Body of pancreas (tissue), 4 donors: Measurements from ENCODE around the gene STK39. TPM values are rescaled to one million over a fixed set of nuclear protein-coding genes. Genes with fewer than 3 reads are reported as not detected.
"Not testable (repeated sequence)": the region's sequence is repeated elsewhere in the genome, so short reads cannot be mapped to it uniquely, and the experiment has no call there.

Experiments
- ATAC-seq: fragments of 150-250 bp; one replicate; pipeline ENCODE4 v1.9.1; 2016
- DNase-seq, 4 donors: peaks; one replicate each; pipeline ENCODE4 v3.0.0-alpha.2; 2019
- H3K27ac ChIP-seq, 4 donors: fragments of 200-600 bp; sonication (generic); 1 replicate in 3 of 4; 2 replicates in 1 of 4; pipeline versions ENCODE4 v1.5.1 to v1.6.1; 2016 to 2019; ENCODE audit warnings: mild to moderate bottlenecking in 1 of 4, mixed read lengths in 1 of 4, moderate library complexity in 1 of 4
- H3K27me3 ChIP-seq, 2 donors: fragments of 200-600 bp; sonication (generic); one replicate each; pipeline ENCODE4 v1.6.0; 2016; ENCODE audit warnings: mild to moderate bottlenecking in 1 of 2
- H3K36me3 ChIP-seq, 2 donors: fragments of 200-600 bp; sonication (generic); replicated peaks in 1 of 2; 2 replicates each; pipeline ENCODE4 v1.5.1; 2016; ENCODE audit warnings: low read depth in 2 of 2; ENCODE audit not compliant: insufficient read depth in 1 of 2
- H3K4me1 ChIP-seq: fragments of 200-600 bp; sonication (generic); one replicate; pipeline ENCODE4 v1.6.0; 2016
- H3K4me3 ChIP-seq, 2 donors: fragments of 200-600 bp; sonication (generic); 1 replicate in 1 of 2; 2 replicates in 1 of 2; pipeline ENCODE4 v1.5.1; 2016 to 2019
- H3K9me3 ChIP-seq, 3 donors: fragments of 200-600 bp; sonication (generic); 1 replicate in 2 of 3; 2 replicates in 1 of 3; pipeline ENCODE4 v1.5.1; 2016
- CTCF ChIP-seq, 7 experiments: fragments of 450-650 bp in 4 of 7; fragments of 200-600 bp in 3 of 7; sonication (generic) in 3 of 7; IDR thresholded peaks; one replicate each; pipeline ENCODE4 v1.5.1; 2016 to 2019; ENCODE audit warnings: antibody characterized with exemption in 7 of 7
- POLR2A ChIP-seq, 3 donors: fragments of 450-650 bp; IDR thresholded peaks; one replicate each; pipeline ENCODE4 v1.6.1; 2016; ENCODE audit warnings: antibody characterized with exemption in 3 of 3, mild to moderate bottlenecking in 2 of 3
- WGBS, 2 donors: methylation state at CpG; one replicate each; pipeline ENCODE4 v1.1.5; 2017; 5-methylcytosine and 5-hydroxymethylcytosine counted together
- intact Hi-C: fragments of 100-400 bp; cut with DNase I; formaldehyde crosslinking; loops from one replicate; pipeline ENCODE4 v1.15.1; 2023
- total RNA-seq, 2 donors: library from RNA; depleted of rRNA; stranded (reverse); fragments of >200 nt; gene quantifications; one replicate each; pipeline ENCODE4 v1.1.0, GENCODE V29; 2016

STK39 gene
- total RNA-seq, 2 donors from 2014 or later = 12.9 to 15.8 TPM

GRCh38 chr2:168127371-168127770 lies 120.0 kb downstream of the STK39 start:
- no peak for DNase-seq
- Histone ChIP-seq H3K4me3 (no peak overlapping the region), H3K9me3 (no peaks in the 10 kb centered on the region), H3K36me3 (no peaks in the 10 kb centered on the region), H3K27ac (no peak overlapping the region), H3K27me3 (no peaks in the 10 kb centered on the region), H3K4me1 (no peaks in the 10 kb centered on the region)
- TF ChIP-seq CTCF (IDR thresholded peaks at IDR 0.05) = no peak
- intact Hi-C loops = no loop called here
- WGBS, 2 donors = 91 to 92% methylated on average over 4 of the region's 4 CpGs
- ATAC-seq = no peak

GRCh38 chr2:168122210-168122609 lies 125.2 kb downstream of the STK39 start:
- H3K27ac ChIP-seq, H3K4me3 ChIP-seq, H3K9me3 ChIP-seq, ATAC-seq, DNase-seq, H3K27me3 ChIP-seq, H3K36me3 ChIP-seq, intact Hi-C loops, H3K4me1 ChIP-seq: not testable (repeated sequence)
- 96 to 100% methylated on average over 1 of the region's 1 CpG for WGBS, 2 donors

- peaks cover 0 to 2% of the 10 kb centered on the region in 2 donors for H3K36me3 ChIP-seq
- no peak overlapping the region for H3K4me3 ChIP-seq
- no peak overlapping the region for H3K27ac ChIP-seq
- H3K27me3 ChIP-seq = no peaks in the 10 kb centered on the region
- no peak for TF ChIP-seq POLR2A (IDR thresholded peaks at IDR 0.05)
- no peak for TF ChIP-seq CTCF (IDR thresholded peaks at IDR 0.05)
- no peaks in the 10 kb centered on the region for H3K9me3 ChIP-seq
- ATAC-seq = no peak
- peaks cover 8% of the 10 kb centered on the region for H3K4me1 ChIP-seq
- no peak for DNase-seq
- intact Hi-C loops = no loop called here
- 95 to 96% methylated on average over 3 of the region's 3 CpGs for WGBS, 2 donors
These were observed 126.7 kb downstream of the STK39 start for GRCh38 chr2:168120730-168121129.

GRCh38 chr2:168120310-168120709 lies 127.1 kb downstream of the STK39 start:
- Histone ChIP-seq H3K27me3 (no peaks in the 10 kb centered on the region), H3K9me3 (no peaks in the 10 kb centered on the region), H3K4me1 (peaks cover 8% of the 10 kb centered on the region), H3K4me3 (no peak overlapping the region), H3K36me3 (peaks cover 0 to 2% of the 10 kb centered on the region in 2 donors), H3K27ac (no peak overlapping the region)
- no peak for TF ChIP-seq CTCF (IDR thresholded peaks at IDR 0.05)
- no peak for TF ChIP-seq POLR2A (IDR thresholded peaks at IDR 0.05)
- no peak for ATAC-seq
- DNase-seq = no peak
- WGBS, 2 donors = 93 to 97% methylated on average over 4 of the region's 4 CpGs
- intact Hi-C loops = no loop called here

GRCh38 chr2:168119515-168120141 lies 127.8 kb downstream of the STK39 start:
- 29 to 33% methylated on average over 4 of the region's 4 CpGs for WGBS, 2 donors
- intact Hi-C loops = no loop called here
- H3K36me3 ChIP-seq = peaks cover 0 to 2% of the 10 kb centered on the region in 2 donors
- DNase-seq (peak in 3 of 4 donors; percentile 9 to 46 (median 21)), ATAC-seq (peak; percentile 62)
- H3K27ac ChIP-seq = peak overlapping the region in 1 of 4 donors; percentile 17
- no peaks in the 10 kb centered on the region for H3K9me3 ChIP-seq
- no peak for TF ChIP-seq POLR2A (IDR thresholded peaks at IDR 0.05)
- peak; percentile 5 to 64 (median 48) for TF ChIP-seq CTCF (IDR thresholded peaks at IDR 0.05)
- peaks cover 8% of the 10 kb centered on the region for H3K4me1 ChIP-seq
- H3K4me3 ChIP-seq = no peak overlapping the region
- no peaks in the 10 kb centered on the region for H3K27me3 ChIP-seq
